PC-9 (cell line): ENCODE results near the gene NXN.

Experiments used
- CTCF ChIP-seq: fragments of 200-600 bp; sonication (generic); conservative IDR thresholded peaks from 2 replicates; pipeline ENCODE4 v1.6.1; 2017; ENCODE audit warnings: mixed run types, antibody characterized with exemption, mild to moderate bottlenecking, moderate library complexity
- EZH2 ChIP-seq: fragments of 200-600 bp; sonication (generic); IDR thresholded peaks from 2 replicates; pipeline ENCODE4 v1.8.0; 2017; ENCODE audit warnings: antibody characterized with exemption, low read depth

GRCh38 chr17:933312-934073, 46.1 kb downstream of the NXN start:
- TF ChIP-seq CTCF (no peak), EZH2 (no peak)
